NCI-H1694 treated with DMSO at 0.1 percent for 48 hours (cell line): ENCODE results near the gene STK11.

ENCODE experiments used
- DNase-seq: peaks from one replicate; lab custom pipeline; 2025; lab: John Stamatoyannopoulos, UW

Gene STK11, protein sequence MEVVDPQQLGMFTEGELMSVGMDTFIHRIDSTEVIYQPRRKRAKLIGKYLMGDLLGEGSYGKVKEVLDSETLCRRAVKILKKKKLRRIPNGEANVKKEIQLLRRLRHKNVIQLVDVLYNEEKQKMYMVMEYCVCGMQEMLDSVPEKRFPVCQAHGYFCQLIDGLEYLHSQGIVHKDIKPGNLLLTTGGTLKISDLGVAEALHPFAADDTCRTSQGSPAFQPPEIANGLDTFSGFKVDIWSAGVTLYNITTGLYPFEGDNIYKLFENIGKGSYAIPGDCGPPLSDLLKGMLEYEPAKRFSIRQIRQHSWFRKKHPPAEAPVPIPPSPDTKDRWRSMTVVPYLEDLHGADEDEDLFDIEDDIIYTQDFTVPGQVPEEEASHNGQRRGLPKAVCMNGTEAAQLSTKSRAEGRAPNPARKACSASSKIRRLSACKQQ

DNA sequence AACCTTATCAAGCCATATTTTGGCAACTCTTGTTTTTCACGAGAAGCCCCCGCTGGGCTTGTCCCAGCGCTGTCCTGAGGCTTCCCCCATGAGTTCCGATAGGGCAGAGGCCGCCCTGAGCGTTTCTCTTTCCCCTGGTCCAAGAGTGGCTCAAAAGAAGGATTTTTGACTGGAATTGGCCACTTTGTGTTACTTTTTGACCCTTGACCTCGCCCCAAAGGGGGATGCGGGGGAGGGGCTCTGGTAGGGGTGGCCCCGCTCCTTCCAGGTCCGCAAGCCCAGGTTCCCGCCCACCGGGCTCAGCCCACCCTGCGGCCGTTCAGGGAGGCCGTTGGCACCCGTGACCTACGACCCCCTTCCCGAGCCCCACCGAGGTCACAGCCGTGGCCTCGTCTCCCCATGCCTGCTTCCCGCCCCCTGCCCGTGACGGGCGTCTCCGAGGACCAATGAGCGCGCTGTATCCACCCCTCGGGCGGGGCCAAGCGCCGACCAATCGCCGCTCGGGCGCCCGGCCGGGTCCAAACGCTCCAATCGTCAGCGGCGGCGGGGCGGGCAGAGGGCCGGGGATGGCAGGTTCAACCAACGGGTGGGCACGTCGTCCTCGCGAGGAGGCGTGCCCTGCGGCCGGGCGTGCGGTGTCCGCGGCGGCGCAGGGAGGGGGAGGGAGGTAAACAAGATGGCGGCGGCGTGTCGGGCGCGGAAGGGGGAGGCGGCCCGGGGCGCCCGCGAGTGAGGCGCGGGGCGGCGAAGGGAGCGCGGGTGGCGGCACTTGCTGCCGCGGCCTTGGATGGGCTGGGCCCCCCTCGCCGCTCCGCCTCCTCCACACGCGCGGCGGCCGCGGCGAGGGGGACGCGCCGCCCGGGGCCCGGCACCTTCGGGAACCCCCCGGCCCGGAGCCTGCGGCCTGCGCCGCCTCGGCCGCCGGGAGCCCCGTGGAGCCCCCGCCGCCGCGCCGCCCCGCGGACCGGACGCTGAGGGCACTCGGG is at the start of gene STK11:
STK11 (plus strand) TSS at position 665 of the 986 bp plus-strand sequence. CDS start 1,136 bp downstream, outside the sequence.
- DNase-seq, result peak; percentile 84

DNA sequence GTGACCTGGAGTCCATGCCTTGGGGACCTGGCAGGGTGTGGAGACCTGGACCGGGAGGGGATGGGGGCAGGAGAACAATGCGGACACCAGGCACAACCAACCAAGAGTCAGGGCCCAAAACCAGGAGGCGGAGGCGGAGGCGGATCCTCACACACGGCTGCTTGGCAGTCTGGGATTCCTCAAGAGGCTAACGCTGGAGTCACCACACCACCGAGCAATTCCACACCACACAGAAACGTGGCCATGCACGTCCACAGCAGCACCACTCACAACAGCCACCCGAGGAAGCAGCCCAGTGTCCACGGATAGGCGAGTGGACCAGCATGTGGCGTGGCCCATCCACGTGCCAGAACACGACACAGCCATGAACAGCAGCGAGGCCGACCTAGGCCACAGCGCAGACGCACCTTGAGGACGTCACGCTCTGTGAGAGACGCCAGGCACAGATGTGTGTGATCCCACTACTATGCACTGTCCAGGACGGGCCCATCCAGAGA is 49.2 kb upstream of the STK11 start:
- DNase-seq, result no peak

- DNase-seq, result no peak
Measured at GRCh38 chr19:1156830-1157615, 48.6 kb upstream of the STK11 start.

- no peak for DNase-seq
Measured at GRCh38 chr19:1157931-1158884, 47.4 kb upstream of the STK11 start.

- DNase-seq, result no peak
Measured at GRCh38 chr19:1158885-1159448, 46.6 kb upstream of the STK11 start.

DNA sequence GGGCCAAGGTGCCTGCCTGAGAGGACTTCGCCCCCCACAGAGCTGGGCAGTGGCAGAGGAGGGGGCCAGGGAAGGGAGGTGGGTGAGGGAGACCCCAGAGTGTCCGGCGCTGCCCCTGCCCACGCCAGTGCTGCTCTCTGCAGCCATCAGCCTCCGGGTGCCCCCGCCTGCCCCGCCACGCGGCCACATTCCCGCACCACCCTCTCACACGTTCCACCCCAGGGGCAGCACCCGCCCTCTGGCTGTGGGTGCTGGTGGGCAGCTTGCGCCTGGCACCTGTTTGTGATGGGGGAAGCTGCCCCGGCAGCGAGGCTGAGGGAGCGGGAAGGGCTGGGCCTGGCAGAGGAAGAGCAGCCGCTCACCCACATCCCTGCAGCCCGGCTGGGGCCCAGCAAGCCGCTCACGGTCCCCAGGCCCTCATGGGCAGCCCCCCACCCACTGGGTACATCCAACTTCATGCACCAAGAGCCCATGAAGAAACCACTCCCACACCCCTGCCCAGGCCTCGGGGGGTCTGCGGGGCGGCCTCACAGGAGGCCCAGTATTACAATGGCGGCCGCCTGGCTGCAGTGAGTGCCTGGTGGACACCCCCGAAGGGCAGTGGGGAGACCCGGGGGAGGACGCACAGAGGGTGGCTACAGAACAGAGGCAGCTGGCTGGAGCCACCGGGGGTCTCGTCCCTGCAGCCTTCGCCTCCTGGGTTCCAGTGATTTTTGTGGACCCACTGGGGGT is 45.5 kb upstream of the STK11 start:
- DNase-seq, result no peak

- DNase-seq, result no peak
Measured at GRCh38 chr19:1161716-1162115, 43.9 kb upstream of the STK11 start.

DNA sequence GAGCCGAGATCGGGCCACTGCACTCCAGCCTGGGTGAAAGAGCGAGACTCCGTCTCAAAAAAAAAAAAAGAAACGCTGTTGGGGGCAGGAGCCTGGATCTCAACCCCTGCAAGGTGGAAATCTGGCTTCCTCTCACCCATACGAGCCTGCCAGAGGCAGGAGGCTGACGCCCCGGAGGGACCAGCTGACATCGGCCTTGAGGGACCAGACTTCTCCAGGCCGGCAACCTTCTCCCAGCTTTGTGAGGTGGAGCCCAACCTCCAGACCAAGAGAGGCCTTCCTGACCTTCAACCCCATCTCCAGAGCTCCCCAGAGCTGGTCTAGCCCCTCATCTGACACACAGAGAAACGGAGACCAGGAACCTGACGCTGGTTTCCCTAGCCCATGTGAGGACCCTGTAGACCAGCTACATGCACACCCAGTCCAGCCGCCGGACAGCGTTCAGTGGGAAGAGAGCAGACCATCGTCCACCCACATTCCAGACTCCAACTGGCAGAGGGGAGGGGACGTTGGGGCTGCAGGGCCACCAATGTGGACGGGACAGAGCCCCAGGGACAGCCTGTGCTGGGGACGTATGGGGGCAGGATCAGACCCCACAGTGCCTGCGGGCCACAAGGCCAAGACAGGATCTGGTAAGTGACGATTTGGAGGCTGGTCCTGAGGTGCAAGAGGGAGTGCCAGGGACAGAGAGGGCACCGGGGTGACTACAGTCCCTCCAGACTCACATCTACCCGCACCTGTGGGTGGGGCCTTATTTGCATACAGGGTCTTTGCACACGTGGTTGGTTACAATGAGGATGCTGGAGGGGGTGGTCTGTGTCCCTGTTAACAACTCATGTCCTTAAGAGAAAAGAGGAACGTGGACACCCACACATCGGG is 42.9 kb upstream of the STK11 start:
- no peak for DNase-seq

- DNase-seq, result no peak
Measured at GRCh38 chr19:1163283-1163933, 42.2 kb upstream of the STK11 start.

DNA sequence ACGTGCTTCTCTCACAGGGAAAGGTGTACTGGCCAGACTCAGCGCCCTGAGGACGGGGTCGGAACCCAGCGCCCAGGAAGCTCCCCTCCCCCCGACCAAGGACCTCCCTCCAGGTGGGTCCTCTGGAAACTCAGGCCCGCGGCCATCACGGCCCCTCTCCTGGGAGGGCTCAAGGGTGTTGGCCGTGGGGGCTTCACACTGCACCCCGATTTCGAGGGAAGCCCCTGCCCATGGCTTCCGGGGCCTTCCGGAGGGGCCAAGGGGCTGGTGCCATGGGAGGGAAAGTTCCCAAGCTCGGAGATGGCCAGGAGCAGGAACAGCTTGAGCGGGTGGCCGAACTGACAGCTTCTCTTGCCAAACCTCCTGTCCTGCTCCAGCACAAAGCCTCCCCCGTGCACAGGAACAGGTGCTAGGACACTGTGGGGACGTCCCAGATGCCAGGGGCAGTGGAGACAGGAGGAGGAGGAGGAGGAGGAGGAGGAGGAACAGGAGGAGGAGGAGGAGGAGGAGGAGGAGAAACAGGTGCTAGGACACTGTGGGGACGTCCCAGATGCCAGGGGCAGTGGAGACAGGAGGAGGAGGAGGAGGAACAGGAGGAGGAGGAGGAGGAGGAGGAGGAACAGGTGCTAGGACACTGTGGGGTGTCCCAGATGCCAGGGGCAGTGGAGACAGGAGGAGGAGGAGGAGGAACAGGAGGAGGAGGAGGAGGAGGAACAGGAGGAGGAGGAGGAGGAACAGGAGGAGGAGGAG is 41.5 kb upstream of the STK11 start:
- DNase-seq, result no peak

GRCh38 chr19:1164684-1165531 is 40.7 kb upstream of the STK11 start:
- DNase-seq, result no peak

- no peak for DNase-seq
Measured at GRCh38 chr19:1166872-1167573, 38.6 kb upstream of the STK11 start.

DNA sequence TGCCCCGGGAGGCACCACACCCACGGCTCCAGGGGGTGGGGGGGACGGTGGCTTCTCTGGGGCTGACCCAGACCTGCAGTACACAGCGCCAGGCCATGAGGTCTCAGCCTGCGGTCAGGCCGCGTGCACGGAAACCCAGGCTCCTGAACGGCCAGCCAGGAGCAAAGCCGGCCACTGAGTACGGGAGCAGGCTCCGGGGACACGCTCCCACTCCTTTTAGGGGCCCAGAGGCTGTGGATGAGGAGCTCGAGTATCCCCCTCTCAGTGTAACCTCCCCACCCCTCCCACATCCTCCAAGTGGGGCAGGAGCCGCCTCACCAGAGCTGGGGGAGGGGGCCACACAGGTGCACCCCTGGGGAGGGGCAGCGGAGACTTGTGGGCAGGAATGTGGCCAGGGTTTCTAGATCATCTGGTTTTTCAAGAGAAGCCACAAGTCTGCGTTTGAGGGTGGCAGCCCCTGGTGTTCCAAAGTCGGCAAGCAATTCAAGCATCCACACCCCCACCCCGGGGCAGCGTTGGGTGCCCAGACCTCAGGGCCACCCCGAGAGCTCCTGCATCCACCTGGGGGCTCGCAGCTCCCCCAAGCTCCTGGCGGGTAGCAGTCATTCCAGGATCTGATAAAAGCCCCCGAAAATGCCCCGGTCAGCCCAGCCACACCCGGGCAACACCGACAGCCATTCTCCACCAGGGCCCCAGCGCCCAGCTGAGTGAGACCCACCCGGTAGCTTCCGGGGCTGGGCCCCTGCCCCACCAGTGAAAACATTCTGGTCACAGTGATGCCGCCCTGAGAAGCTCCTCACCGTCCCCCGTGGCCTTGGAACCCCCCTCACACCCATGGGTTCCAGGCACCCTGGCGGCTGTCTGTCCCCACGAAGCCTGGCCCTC is 37.6 kb upstream of the STK11 start:
- DNase-seq, result no peak

DNA sequence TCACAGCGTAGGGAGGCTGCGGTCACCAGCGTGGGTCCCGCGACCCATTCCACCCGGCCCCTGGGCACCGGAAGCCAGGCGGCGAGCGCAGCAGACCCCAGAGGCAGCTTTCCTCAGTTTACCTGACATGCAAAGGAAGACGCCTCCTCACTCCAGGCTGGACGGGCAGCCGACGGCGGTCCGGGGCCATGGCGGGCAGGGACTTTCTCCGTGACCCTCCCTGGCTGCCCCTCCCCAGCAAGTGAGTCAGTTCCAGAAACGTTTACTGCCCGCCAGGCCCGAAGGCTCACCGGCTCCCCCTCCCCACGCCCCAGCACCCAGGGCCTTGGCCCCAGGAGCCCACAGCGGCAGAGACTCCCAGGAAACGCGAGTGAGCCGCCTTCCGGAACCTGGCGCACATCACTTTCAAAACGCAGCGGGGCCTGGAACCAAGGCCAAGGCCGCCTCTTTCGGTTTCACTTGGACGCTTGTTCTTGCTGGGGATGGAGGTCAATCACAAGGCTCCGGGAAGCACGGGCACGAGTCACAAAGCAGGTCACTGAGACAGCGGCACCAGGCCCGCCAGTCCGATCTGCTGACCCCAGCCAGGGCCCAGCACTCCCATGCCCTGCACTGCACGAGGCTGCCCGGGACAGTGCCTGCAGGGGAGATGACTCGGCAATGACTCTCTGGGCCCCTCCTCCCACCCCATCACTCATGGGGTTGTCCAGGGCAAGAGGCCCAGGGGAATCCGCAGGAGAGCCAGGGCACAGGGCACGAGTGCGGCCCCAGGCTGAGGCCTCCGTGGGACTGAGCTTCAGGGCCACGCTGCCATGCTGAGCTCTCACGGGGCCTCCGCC is 36.8 kb upstream of the STK11 start:
- DNase-seq, result no peak
